Spleen (tissue), 11 donors: ENCODE measurements around the gene ZMAT3. TPM values are rescaled to one million over a fixed set of nuclear protein-coding genes. Genes with fewer than 3 reads are reported as not detected.

Experiments used
- DNase-seq: peaks from one replicate; pipeline ENCODE4 v3.0.0-alpha.2; 2020
- H3K27ac ChIP-seq, 8 donors: fragments of 200-600 bp; sonication (generic) in 7 of 8; 1 replicate in 4 of 8; 2 replicates in 4 of 8; pipeline versions ENCODE4 v1.5.0 to v1.8.0; 2016 to 2021; ENCODE audit warnings: inconsistent platforms in 4 of 8, mild to moderate bottlenecking in 4 of 8, moderate library complexity in 1 of 8
- H3K27me3 ChIP-seq, 7 donors: fragments of 200-600 bp; sonication (generic) in 6 of 7; replicated peaks in 1 of 7; 1 replicate in 4 of 7; 2 replicates in 3 of 7; pipeline versions ENCODE4 v1.5.0 to v1.8.0; 2016 to 2021; ENCODE audit warnings: inconsistent platforms in 3 of 7, mild to moderate bottlenecking in 1 of 7
- H3K36me3 ChIP-seq, 6 donors: fragments of 200-600 bp; sonication (generic) in 5 of 6; 1 replicate in 4 of 6; 2 replicates in 2 of 6; pipeline versions ENCODE4 v1.5.0 to v1.8.0; 2016 to 2021; ENCODE audit warnings: inconsistent platforms in 2 of 6
- H3K4me1 ChIP-seq, 6 donors: fragments of 200-600 bp; sonication (generic) in 5 of 6; 1 replicate in 3 of 6; 2 replicates in 3 of 6; pipeline versions ENCODE4 v1.5.0 to v1.8.0; 2016 to 2021; ENCODE audit warnings: inconsistent platforms in 3 of 6
- H3K4me3 ChIP-seq, 8 donors: fragments of 200-600 bp; sonication (generic) in 7 of 8; 1 replicate in 4 of 8; 2 replicates in 4 of 8; pipeline versions ENCODE4 v1.5.0 to v1.8.0; 2016 to 2021; ENCODE audit warnings: inconsistent platforms in 4 of 8, mild to moderate bottlenecking in 4 of 8, moderate library complexity in 2 of 8
- H3K9me3 ChIP-seq, 8 donors: fragments of 200-600 bp; sonication (generic) in 7 of 8; 1 replicate in 4 of 8; 2 replicates in 4 of 8; pipeline versions ENCODE4 v1.5.0 to v1.8.0; 2016 to 2021; ENCODE audit warnings: inconsistent platforms in 4 of 8
- POLR2A ChIP-seq, 3 donors: fragments of 450-650 bp; IDR thresholded peaks; one replicate each; pipeline ENCODE4 v1.5.1; 2017; ENCODE audit warnings: antibody characterized with exemption in 3 of 3, mild to moderate bottlenecking in 1 of 3
- POLR2AphosphoS5 ChIP-seq, 3 donors: sonication (generic); formaldehyde crosslinking; IDR thresholded peaks; one replicate each; pipeline ENCODE4 v1.5.1; 2017; ENCODE audit warnings: antibody characterized with exemption in 3 of 3
- WGBS, 5 donors: extraction: QIAGEN DNeasy Blood & Tissue Kit in 3 of 5; methylation state at CpG; one replicate each; pipeline versions ENCODE4 v1.1.5 to v1.1.7; 2013 to 2018; 5-methylcytosine and 5-hydroxymethylcytosine counted together
- intact Hi-C: fragments of 100-400 bp; cut with DNase I; formaldehyde crosslinking; loops from one replicate; pipeline ENCODE4 v1.15.0; 2023; ENCODE audit warnings: low total_unique reads
- polyA plus RNA-seq, 3 donors: library from polyadenylated mRNA; stranded (reverse); fragments of 200-250 nt; gene quantifications; one replicate each; pipeline ENCODE4 v1.2.1, GENCODE V29; 2013
- total RNA-seq, 7 donors: library from RNA; depleted of rRNA in 3 of 7; stranded (reverse); fragments of >200 nt in 3 of 7; fragmentation: NEBNext Ultra II Directional in 4 of 7; extraction: Animal tissue kit (Norgen Biotek cat#: 25700) in 4 of 7; gene quantifications; one replicate each; pipeline versions ENCODE4 v1.1.0 to v1.2.1, GENCODE V29; 2016 to 2021
- TF ChIP-seq, protein P1 (sequence below), 11 experiments: fragments of 200-600 bp in 7 of 11; fragments of 450-650 bp in 4 of 11; sonication (generic) in 4 of 11; IDR thresholded peaks in 8 of 11; conservative IDR thresholded peaks in 3 of 11; 1 replicate in 7 of 11; 2 replicates in 4 of 11; pipeline versions ENCODE4 v1.4.0 to v1.8.0; 2016 to 2021; ENCODE audit warnings: antibody characterized with exemption in 11 of 11, inconsistent platforms in 4 of 11, mild to moderate bottlenecking in 1 of 11
- donor health status: healthy with polysubstance abuse.
- donor health status: DM: no; HTN: no; CAD: no; lungs with moderate emphysema.
- donor health status: DM: no; HTN: no; CAD: no.
- donor health status: Bipolar disorder and iron deficiency.
- donor health status: healthy.
- donor health status: DM: no; HTN: no; CAD: no.
- donor health status: DM: yes; HTN: yes; CAD: no.

ZMAT3 gene
- total and polyA plus RNA-seq, 10 donors = 2.1 to 29.7 (median 17.1) TPM

GRCh38 chr3:179000144-179000543 lies 71.5 kb downstream of the ZMAT3 start:
- no peak for DNase-seq

DNA sequence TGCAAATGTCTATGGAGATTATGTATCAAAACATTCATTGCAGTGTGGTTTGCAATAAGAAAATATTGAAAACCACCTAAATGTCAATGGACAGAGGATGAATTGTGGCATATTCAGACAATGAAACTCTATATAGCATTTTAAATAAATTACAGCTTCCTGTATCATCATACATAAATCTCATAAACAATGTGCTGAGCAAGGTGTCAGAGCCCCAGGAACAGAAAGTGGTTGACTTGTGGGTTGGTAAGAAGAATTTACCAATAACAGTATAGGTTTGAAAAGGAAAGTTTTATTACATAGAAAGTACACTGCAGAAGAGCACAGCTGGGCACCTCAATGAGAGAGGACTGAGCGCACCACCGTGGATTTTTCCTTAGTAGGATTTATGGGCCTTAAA lies 75.2 kb downstream of the ZMAT3 start:
- Histone ChIP-seq H3K36me3 (peaks cover 0 to 17% (median 0%) of the 10 kb centered on the region in 6 donors), H3K9me3 (peaks cover 0 to 15% (median 0%) of the 10 kb centered on the region in 8 donors), H3K4me1 (no peaks in the 10 kb centered on the region), H3K4me3 (no peak overlapping the region), H3K27ac (no peak overlapping the region), H3K27me3 (no peaks in the 10 kb centered on the region)
- intact Hi-C loops = no loop called here
- no peak for DNase-seq
- TF ChIP-seq POLR2A (IDR thresholded peaks at IDR 0.05) (no peak), POLR2AphosphoS5 (IDR thresholded peaks at IDR 0.05) (no peak)
- TF ChIP-seq, protein P1, sequence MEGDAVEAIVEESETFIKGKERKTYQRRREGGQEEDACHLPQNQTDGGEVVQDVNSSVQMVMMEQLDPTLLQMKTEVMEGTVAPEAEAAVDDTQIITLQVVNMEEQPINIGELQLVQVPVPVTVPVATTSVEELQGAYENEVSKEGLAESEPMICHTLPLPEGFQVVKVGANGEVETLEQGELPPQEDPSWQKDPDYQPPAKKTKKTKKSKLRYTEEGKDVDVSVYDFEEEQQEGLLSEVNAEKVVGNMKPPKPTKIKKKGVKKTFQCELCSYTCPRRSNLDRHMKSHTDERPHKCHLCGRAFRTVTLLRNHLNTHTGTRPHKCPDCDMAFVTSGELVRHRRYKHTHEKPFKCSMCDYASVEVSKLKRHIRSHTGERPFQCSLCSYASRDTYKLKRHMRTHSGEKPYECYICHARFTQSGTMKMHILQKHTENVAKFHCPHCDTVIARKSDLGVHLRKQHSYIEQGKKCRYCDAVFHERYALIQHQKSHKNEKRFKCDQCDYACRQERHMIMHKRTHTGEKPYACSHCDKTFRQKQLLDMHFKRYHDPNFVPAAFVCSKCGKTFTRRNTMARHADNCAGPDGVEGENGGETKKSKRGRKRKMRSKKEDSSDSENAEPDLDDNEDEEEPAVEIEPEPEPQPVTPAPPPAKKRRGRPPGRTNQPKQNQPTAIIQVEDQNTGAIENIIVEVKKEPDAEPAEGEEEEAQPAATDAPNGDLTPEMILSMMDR (IDR thresholded peaks at IDR 0.05 in 8 of 11, conservative IDR thresholded peaks at IDR 0.05 in 3 of 11) = no peak
- 91 to 98% (median 95%) methylated on average over 2 of the region's 2 CpGs for WGBS, 5 donors

More at GRCh38 chr3:179000144-179000543, 71.5 kb downstream of the ZMAT3 start:
- Histone ChIP-seq H3K27me3 (no peaks in the 10 kb centered on the region), H3K4me3 (no peak overlapping the region), H3K4me1 (no peaks in the 10 kb centered on the region), H3K36me3 (peaks cover 0 to 22% (median 0%) of the 10 kb centered on the region in 6 donors), H3K9me3 (peaks cover 0 to 10% (median 0%) of the 10 kb centered on the region in 8 donors), H3K27ac (no peak overlapping the region)
- TF ChIP-seq, protein P1 (IDR thresholded peaks at IDR 0.05 in 8 of 11, conservative IDR thresholded peaks at IDR 0.05 in 3 of 11) = no peak
- no peak for TF ChIP-seq POLR2AphosphoS5 (IDR thresholded peaks at IDR 0.05)
- intact Hi-C loops = no loop called here

DNA sequence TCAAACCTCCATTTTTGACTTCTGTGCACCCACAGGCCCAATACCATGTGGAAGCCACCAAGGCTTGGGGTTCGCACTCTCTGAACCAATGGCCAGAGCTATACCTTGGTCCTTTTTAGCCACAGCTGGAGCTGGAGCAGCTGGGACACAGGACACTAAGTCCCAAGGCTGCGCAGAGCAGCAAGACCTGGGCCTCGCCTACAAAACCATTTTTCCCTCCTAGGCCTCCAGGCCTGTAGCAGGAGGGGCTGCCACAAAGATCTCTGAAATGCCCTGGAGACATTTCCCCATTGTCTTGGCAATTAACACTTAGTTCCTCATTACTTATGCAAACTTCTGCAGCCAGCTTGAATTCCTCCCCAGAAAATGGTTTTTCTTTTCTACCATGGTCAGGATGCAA lies 81.3 kb downstream of the ZMAT3 start:
- no peak for DNase-seq

DNA sequence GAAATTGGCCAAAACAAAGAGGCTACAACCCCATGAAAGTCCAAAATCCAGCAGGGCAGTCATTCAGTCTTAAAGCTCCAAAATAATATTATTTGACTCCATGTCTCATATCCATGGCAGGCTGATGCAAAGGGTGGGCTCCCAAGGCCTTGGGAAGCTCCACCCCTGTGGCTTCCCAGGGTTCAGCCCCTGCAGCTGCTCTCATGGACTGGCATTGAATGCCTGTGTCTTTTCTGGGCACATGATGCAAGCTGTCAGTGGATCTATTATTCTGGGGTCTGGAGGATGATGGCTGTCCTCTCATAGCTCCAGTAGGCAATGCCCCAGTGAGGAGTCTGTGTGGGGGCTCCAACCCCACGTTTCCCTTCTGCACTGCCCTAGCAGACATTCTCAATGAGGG lies 81.8 kb downstream of the ZMAT3 start:
- WGBS, 5 donors = 25 to 63% (median 53%) methylated on average over 1 of the region's 1 CpG
- intact Hi-C loops = no loop called here
- TF ChIP-seq POLR2A (IDR thresholded peaks at IDR 0.05) (no peak), POLR2AphosphoS5 (IDR thresholded peaks at IDR 0.05) (no peak)
- TF ChIP-seq, protein P1 (IDR thresholded peaks at IDR 0.05 in 8 of 11, conservative IDR thresholded peaks at IDR 0.05 in 3 of 11) = no peak
- H3K27me3 ChIP-seq = no peaks in the 10 kb centered on the region
- H3K27ac ChIP-seq = no peak overlapping the region
- peaks cover 5 to 66% (median 62%) of the 10 kb centered on the region in 8 donors for H3K9me3 ChIP-seq
- no peak for DNase-seq
- H3K36me3 ChIP-seq = peaks cover 0 to 32% (median 0%) of the 10 kb centered on the region in 6 donors
- H3K4me3 ChIP-seq = no peak overlapping the region
- H3K4me1 ChIP-seq = no peaks in the 10 kb centered on the region

More for the DNA sequence above, 81.3 kb downstream of the ZMAT3 start:
- Histone ChIP-seq H3K4me3 (no peak overlapping the region), H3K27ac (no peak overlapping the region), H3K27me3 (no peaks in the 10 kb centered on the region), H3K36me3 (peaks cover 0 to 32% (median 0%) of the 10 kb centered on the region in 6 donors), H3K4me1 (no peaks in the 10 kb centered on the region), H3K9me3 (peaks cover 5 to 65% (median 58%) of the 10 kb centered on the region in 8 donors)
- WGBS, 5 donors = 86 to 95% (median 90%) methylated on average over 3 of the region's 3 CpGs
- intact Hi-C loops = no loop called here
- TF ChIP-seq, protein P1 (IDR thresholded peaks at IDR 0.05 in 8 of 11, conservative IDR thresholded peaks at IDR 0.05 in 3 of 11) = no peak
- TF ChIP-seq POLR2AphosphoS5 (IDR thresholded peaks at IDR 0.05) (no peak), POLR2A (IDR thresholded peaks at IDR 0.05) (no peak)
